ENCODE measurements around the gene TYK2. TPM values are rescaled to one million over a fixed set of nuclear protein-coding genes. Genes with fewer than 3 reads are reported as not detected.

Gene TYK2
- polyA plus RNA-seq, 1 experiment = 40.9 TPM

DNA sequence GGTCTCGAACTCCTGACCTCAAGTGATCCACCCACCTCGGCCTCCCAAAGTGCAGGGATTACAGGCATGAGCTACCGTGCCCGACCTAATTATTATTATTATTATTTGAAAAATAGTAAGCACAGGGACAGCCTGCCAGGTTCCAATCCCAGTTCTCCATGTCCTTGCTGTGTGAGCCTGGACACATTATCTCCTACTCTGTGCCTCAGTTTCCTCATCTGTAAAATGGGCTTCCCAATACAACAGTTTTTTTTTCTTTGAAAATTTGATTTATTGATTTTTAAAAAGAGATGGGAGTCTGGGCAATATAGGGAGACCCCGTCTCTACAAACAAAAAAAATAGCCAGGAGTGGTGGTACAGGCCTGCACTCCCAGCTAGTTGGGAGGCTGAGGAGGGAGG is 74.0 kb downstream of the TYK2 start:
- DNase-seq (ENCODE audit: low read depth) = no peak
- Histone ChIP-seq H3K4me3 (ENCODE audit: low read depth, low read length) (no peak overlapping the region), H3K36me3 (ENCODE audit: control insufficient read depth, insufficient read depth, low read length) (peaks cover 6% of the 10 kb centered on the region; the same call in 1 of the 2 replicates), H3K27me3 (ENCODE audit: control insufficient read depth, insufficient read depth, low read length) (no peaks in the 10 kb centered on the region)
- TF ChIP-seq, protein P1, sequence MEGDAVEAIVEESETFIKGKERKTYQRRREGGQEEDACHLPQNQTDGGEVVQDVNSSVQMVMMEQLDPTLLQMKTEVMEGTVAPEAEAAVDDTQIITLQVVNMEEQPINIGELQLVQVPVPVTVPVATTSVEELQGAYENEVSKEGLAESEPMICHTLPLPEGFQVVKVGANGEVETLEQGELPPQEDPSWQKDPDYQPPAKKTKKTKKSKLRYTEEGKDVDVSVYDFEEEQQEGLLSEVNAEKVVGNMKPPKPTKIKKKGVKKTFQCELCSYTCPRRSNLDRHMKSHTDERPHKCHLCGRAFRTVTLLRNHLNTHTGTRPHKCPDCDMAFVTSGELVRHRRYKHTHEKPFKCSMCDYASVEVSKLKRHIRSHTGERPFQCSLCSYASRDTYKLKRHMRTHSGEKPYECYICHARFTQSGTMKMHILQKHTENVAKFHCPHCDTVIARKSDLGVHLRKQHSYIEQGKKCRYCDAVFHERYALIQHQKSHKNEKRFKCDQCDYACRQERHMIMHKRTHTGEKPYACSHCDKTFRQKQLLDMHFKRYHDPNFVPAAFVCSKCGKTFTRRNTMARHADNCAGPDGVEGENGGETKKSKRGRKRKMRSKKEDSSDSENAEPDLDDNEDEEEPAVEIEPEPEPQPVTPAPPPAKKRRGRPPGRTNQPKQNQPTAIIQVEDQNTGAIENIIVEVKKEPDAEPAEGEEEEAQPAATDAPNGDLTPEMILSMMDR (IDR thresholded peaks at IDR 0.05; ENCODE audit: insufficient read depth, low read depth, low read length) = no peak
- ChIA-PET CTCF (interaction anchor here (1.4 to 1.5 kb wide), 2 partner anchors 28 to 37 kb away, joined by 3 to 5 read pairs; no protein-coding TSS in a partner anchor), POLR2A (no interaction called here)

DNA sequence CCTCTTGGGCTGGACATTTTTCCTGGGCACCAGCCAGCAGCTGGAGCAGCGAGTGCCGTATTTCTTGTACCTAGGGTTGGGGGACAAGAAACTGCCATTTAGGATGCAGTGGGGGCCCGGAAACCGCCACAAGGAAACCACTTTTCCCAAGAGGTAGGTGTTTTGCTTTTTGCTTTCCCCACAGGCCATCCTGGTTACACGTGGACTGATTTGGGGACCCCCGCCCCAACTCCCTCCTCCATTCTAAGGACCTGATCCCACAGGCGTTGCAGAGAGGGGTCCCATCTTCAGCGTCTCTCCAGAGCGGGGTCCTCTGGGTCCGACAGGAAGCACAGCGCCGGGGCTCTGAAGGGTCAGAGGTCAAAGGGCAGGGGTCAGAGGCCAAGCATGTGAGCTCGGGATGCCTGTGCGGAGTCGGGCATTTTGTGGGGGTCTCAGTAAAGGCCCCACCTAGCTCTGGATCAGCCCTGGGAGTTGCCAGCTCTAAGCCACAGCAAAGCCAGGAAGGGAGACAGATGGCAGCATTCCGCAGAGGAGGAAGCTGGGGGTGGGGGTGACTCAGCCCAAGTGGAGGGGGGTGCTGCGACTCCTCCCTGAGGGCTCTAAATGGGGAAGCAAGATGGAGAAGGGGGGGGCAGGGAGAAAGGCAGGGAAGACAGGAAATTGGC is 75.1 kb downstream of the TYK2 start:
- ChIA-PET POLR2A (interaction anchor here (0.6 kb wide), 1 partner anchor 13 kb away, joined by 3 read pairs; no protein-coding TSS in a partner anchor), CTCF (interaction anchor here (0.6 to 1.4 kb wide), 2 partner anchors 36 to 37 kb away, joined by 3 to 5 read pairs; no protein-coding TSS in a partner anchor)
- H3K4me3 ChIP-seq (ENCODE audit: low read depth, low read length) = no peak overlapping the region
- H3K27me3 ChIP-seq (ENCODE audit: control insufficient read depth, insufficient read depth, low read length) = no peaks in the 10 kb centered on the region
- H3K36me3 ChIP-seq (ENCODE audit: control insufficient read depth, insufficient read depth, low read length) = peaks cover 3% of the 10 kb centered on the region; the same call in 1 of the 2 replicates
- TF ChIP-seq, protein P1 (IDR thresholded peaks at IDR 0.05; ENCODE audit: insufficient read depth, low read depth, low read length) = no peak
- no peak for DNase-seq (ENCODE audit: low read depth)

Small RNAs within 50 kb of the gene (small RNA-seq; reads per million reads assigned to genes)
- gene AC011511.1 (ENCODE audit: insufficient read length, low read depth, low replicate concordance) (not detected), gene AC011511.4 (ENCODE audit: insufficient read length, low read depth, low replicate concordance) (not detected)

Other genes starting within 250 kb of the TYK2 start
- 27.4 and 31.5 TPM in 2 replicates for gene DNMT1, start 185.6 kb downstream of the TYK2 start, polyA plus RNA-seq (2011; rRNA removed)
- 10.4 and 12.5 TPM in 2 replicates for gene S1PR2, start 149.2 kb downstream of the TYK2 start, polyA plus RNA-seq (2011; rRNA removed)
- gene MRPL4, start 128.4 kb downstream of the TYK2 start, polyA plus RNA-seq (2011; rRNA removed) = 35.4 and 58.7 TPM in 2 replicates
- 42.5 and 55.9 TPM in 2 replicates for gene ICAM1, start 109.5 kb downstream of the TYK2 start, polyA plus RNA-seq (2011; rRNA removed)
- gene ICAM4, start 93.6 kb downstream of the TYK2 start, polyA plus RNA-seq (2011; rRNA removed) = 1.1 and 1.5 TPM in 2 replicates
- 6.7 and 9.2 TPM in 2 replicates for gene ICAM5, start 90.6 kb downstream of the TYK2 start, polyA plus RNA-seq (2011; rRNA removed)
- gene ZGLP1, start 70.8 kb downstream of the TYK2 start, polyA plus RNA-seq (2011; rRNA removed) = 1.2 TPM in 2 replicates
- gene FDX2, start 64.6 kb downstream of the TYK2 start, polyA plus RNA-seq (2011; rRNA removed) = 25.6 and 40.1 TPM in 2 replicates
- gene RAVER1, start 47.0 kb downstream of the TYK2 start, polyA plus RNA-seq (2011; rRNA removed) = 2.5 and 5.1 TPM in 2 replicates
- gene ICAM3, start 40.9 kb downstream of the TYK2 start, polyA plus RNA-seq (2011; rRNA removed) = 11.7 and 17.3 TPM in 2 replicates
- gene CDC37, start 23.0 kb upstream of the TYK2 start, polyA plus RNA-seq (2011; rRNA removed) = 361 and 429 TPM in 2 replicates
- 3.4 and 4.2 TPM in 2 replicates for gene PDE4A, start 40.0 kb upstream of the TYK2 start, polyA plus RNA-seq (2011; rRNA removed)
- gene KEAP1, start 122.8 kb upstream of the TYK2 start, polyA plus RNA-seq (2011; rRNA removed) = 47.3 and 114 TPM in 2 replicates
- gene S1PR5, start 136.9 kb upstream of the TYK2 start, polyA plus RNA-seq (2011; rRNA removed) = 0.23 and 0.40 TPM in 2 replicates
- 6.8 and 13.0 TPM in 2 replicates for gene ATG4D, start 163.3 kb upstream of the TYK2 start, polyA plus RNA-seq (2011; rRNA removed)
- 8.4 and 10.0 TPM in 2 replicates for gene KRI1, start 185.4 kb upstream of the TYK2 start, polyA plus RNA-seq (2011; rRNA removed)
- gene CDKN2D, start 188.4 kb upstream of the TYK2 start, polyA plus RNA-seq (2011; rRNA removed) = 8.7 and 15.5 TPM in 2 replicates
- not detected in 2 replicates for gene AP1M2, start 206.7 kb upstream of the TYK2 start, polyA plus RNA-seq (2011; rRNA removed)
- 78.0 and 114 TPM in 2 replicates for gene SLC44A2, start 245.0 kb upstream of the TYK2 start, polyA plus RNA-seq (2011; rRNA removed)